Upper lobe of left lung (tissue), 6 donors: Measurements from ENCODE around the gene CREBRF. TPM values are rescaled to one million over a fixed set of nuclear protein-coding genes. Genes with fewer than 3 reads are reported as not detected.
"Not testable (repeated sequence)": the region's sequence is repeated elsewhere in the genome, so short reads cannot be mapped to it uniquely, and the experiment has no call there.

Source experiments
- ATAC-seq, 2 donors: fragments of 200-7000 bp; cut with Tn5 transposase; one replicate each; pipeline ENCODE4 v1.9.1; 2022; ENCODE audit warnings: mild to moderate bottlenecking in 2 of 2, moderate library complexity in 2 of 2; ENCODE audit not compliant: low FRiP score in 2 of 2
- DNase-seq, 2 donors: peaks; one replicate each; pipeline ENCODE4 v3.0.0-alpha.2; 2019 to 2020
- H3K27ac ChIP-seq, 4 donors: fragments of 200-600 bp; sonication (generic); one replicate each; pipeline ENCODE4 v1.5.1; 2016 to 2019
- H3K27me3 ChIP-seq, 4 donors: fragments of 200-600 bp; sonication (generic); one replicate each; pipeline ENCODE4 v1.5.1; 2017 to 2019
- H3K36me3 ChIP-seq, 4 donors: fragments of 200-600 bp; sonication (generic); one replicate each; pipeline ENCODE4 v1.5.1; 2016 to 2019
- H3K4me1 ChIP-seq, 4 donors: fragments of 200-600 bp; sonication (generic); one replicate each; pipeline ENCODE4 v1.5.1; 2018 to 2019
- H3K4me3 ChIP-seq, 4 donors: fragments of 200-600 bp; sonication (generic); one replicate each; pipeline ENCODE4 v1.5.1; 2017 to 2019; ENCODE audit warnings: mild to moderate bottlenecking in 2 of 4, moderate library complexity in 1 of 4
- H3K9me3 ChIP-seq, 4 donors: fragments of 200-600 bp; sonication (generic); one replicate each; pipeline ENCODE4 v1.5.1; 2018 to 2019
- CTCF ChIP-seq, 6 experiments: fragments of 450-650 bp in 4 of 6; fragments of 200-600 bp in 2 of 6; sonication (generic) in 2 of 6; IDR thresholded peaks; one replicate each; pipeline ENCODE4 v1.5.1; 2016 to 2019; ENCODE audit warnings: antibody characterized with exemption in 6 of 6
- EP300 ChIP-seq, 4 donors: sonication (generic); formaldehyde crosslinking; IDR thresholded peaks; one replicate each; pipeline ENCODE4 v1.5.1; 2017; ENCODE audit warnings: antibody characterized with exemption in 4 of 4, control low read depth in 2 of 4
- POLR2A ChIP-seq, 4 donors: fragments of 450-650 bp; IDR thresholded peaks; one replicate each; pipeline ENCODE4 v1.5.1; 2016 to 2017; ENCODE audit warnings: antibody characterized with exemption in 4 of 4, mild to moderate bottlenecking in 2 of 4
- POLR2AphosphoS5 ChIP-seq, 2 donors: sonication (generic); formaldehyde crosslinking; IDR thresholded peaks; one replicate each; pipeline ENCODE4 v1.5.1; 2017; ENCODE audit warnings: antibody characterized with exemption in 2 of 2
- WGBS, 2 donors: methylation state at CpG; one replicate each; pipeline ENCODE4 v1.1.5; 2017 to 2018; 5-methylcytosine and 5-hydroxymethylcytosine counted together
- total RNA-seq, 6 donors: library from RNA; depleted of rRNA in 4 of 6; stranded (reverse); fragments of >200 nt in 4 of 6; gene quantifications; one replicate each; pipeline versions ENCODE4 v1.1.0 to v1.2.1, GENCODE V29; 2016 to 2021
- donor health status: DM: no; HTN: no; CAD: no; lungs with moderate emphysema.
- donor health status: DM: no; HTN: yes; CAD: no; lungs with severe emphysema.

CREBRF gene
- total RNA-seq, 6 donors from 2014 or later, result 22.0 to 65.0 (median 38.0) TPM

- TF ChIP-seq EP300 (IDR thresholded peaks at IDR 0.05) (no peak), CTCF (IDR thresholded peaks at IDR 0.05) (no peak), POLR2AphosphoS5 (IDR thresholded peaks at IDR 0.05) (no peak), POLR2A (IDR thresholded peaks at IDR 0.05) (no peak)
- H3K27ac ChIP-seq, result no peak overlapping the region
- H3K9me3 ChIP-seq, result no peaks in the 10 kb centered on the region
- no peak for ATAC-seq
- no peaks in the 10 kb centered on the region for H3K27me3 ChIP-seq
- H3K36me3 ChIP-seq, result peaks cover 9 to 85% (median 54%) of the 10 kb centered on the region in 4 donors
- no peak for DNase-seq
- 94 to 96% methylated on average over 5 of the region's 5 CpGs for WGBS, 2 donors
- no peak overlapping the region for H3K4me3 ChIP-seq
- H3K4me1 ChIP-seq, result no peaks in the 10 kb centered on the region
Observed at GRCh38 chr5:173152547-173152946, 96.4 kb downstream of the CREBRF start.

- ATAC-seq, result no peak
- Histone ChIP-seq H3K4me3 (no peak overlapping the region), H3K27me3 (no peaks in the 10 kb centered on the region), H3K9me3 (no peaks in the 10 kb centered on the region), H3K27ac (no peak overlapping the region), H3K36me3 (peaks cover 9 to 87% (median 55%) of the 10 kb centered on the region in 4 donors), H3K4me1 (no peaks in the 10 kb centered on the region)
- DNase-seq, result no peak
- no peak for TF ChIP-seq CTCF (IDR thresholded peaks at IDR 0.05)
- TF ChIP-seq POLR2AphosphoS5 (IDR thresholded peaks at IDR 0.05), result no peak
- no peak for TF ChIP-seq POLR2A (IDR thresholded peaks at IDR 0.05)
- TF ChIP-seq EP300 (IDR thresholded peaks at IDR 0.05), result no peak
- 92 to 94% methylated on average over 7 of the region's 7 CpGs for WGBS, 2 donors
Observed at GRCh38 chr5:173153842-173154241, 97.7 kb downstream of the CREBRF start.

- WGBS, 2 donors, result 92 to 95% methylated on average over 5 of the region's 5 CpGs
- not testable (repeated sequence) for DNase-seq, H3K27me3 ChIP-seq, H3K4me1 ChIP-seq, H3K9me3 ChIP-seq, H3K4me3 ChIP-seq, H3K27ac ChIP-seq, ATAC-seq
- peaks cover 9 to 87% (median 51%) of the 10 kb centered on the region in 4 donors for H3K36me3 ChIP-seq
Observed at GRCh38 chr5:173154619-173155018, 98.5 kb downstream of the CREBRF start.

- no peaks in the 10 kb centered on the region for H3K27me3 ChIP-seq
- H3K4me1 ChIP-seq, result no peaks in the 10 kb centered on the region
- no peak overlapping the region for H3K4me3 ChIP-seq
- WGBS, 2 donors, result 66 to 70% methylated on average over 2 of the region's 2 CpGs
- ATAC-seq (no peak), DNase-seq (no peak)
- H3K36me3 ChIP-seq, result peaks cover 18 to 87% (median 62%) of the 10 kb centered on the region in 4 donors
- TF ChIP-seq POLR2A (IDR thresholded peaks at IDR 0.05), result no peak
- TF ChIP-seq POLR2AphosphoS5 (IDR thresholded peaks at IDR 0.05), result no peak
- no peak for TF ChIP-seq CTCF (IDR thresholded peaks at IDR 0.05)
- TF ChIP-seq EP300 (IDR thresholded peaks at IDR 0.05), result no peak
- H3K9me3 ChIP-seq, result no peaks in the 10 kb centered on the region
- no peak overlapping the region for H3K27ac ChIP-seq
Observed at GRCh38 chr5:173155912-173156311, 99.8 kb downstream of the CREBRF start.

- Histone ChIP-seq H3K9me3 (no peaks in the 10 kb centered on the region), H3K4me1 (no peaks in the 10 kb centered on the region), H3K27ac (no peak overlapping the region), H3K4me3 (no peak overlapping the region), H3K27me3 (no peaks in the 10 kb centered on the region), H3K36me3 (peaks cover 25 to 91% (median 76%) of the 10 kb centered on the region in 4 donors)
- ATAC-seq (no peak), DNase-seq (no peak)
- 81 to 91% methylated on average over 6 to 7 of the region's 8 CpGs for WGBS, 2 donors
- TF ChIP-seq CTCF (IDR thresholded peaks at IDR 0.05) (no peak), POLR2AphosphoS5 (IDR thresholded peaks at IDR 0.05) (no peak), POLR2A (IDR thresholded peaks at IDR 0.05) (no peak), EP300 (IDR thresholded peaks at IDR 0.05) (no peak)
Observed at GRCh38 chr5:173158366-173158765, 102.2 kb downstream of the CREBRF start.
